Medulla oblongata (tissue), 1 donor: ENCODE results near the gene MAML2.
A peak's percentile ranks its signal among the peaks of the same experiment; 100 is the strongest.

ENCODE experiments used
- DNase-seq: peaks from one replicate; pipeline ENCODE4 v3.0.0-alpha.2; 2015; ENCODE audit errors: extremely low spot score

MAML2 gene

DNA sequence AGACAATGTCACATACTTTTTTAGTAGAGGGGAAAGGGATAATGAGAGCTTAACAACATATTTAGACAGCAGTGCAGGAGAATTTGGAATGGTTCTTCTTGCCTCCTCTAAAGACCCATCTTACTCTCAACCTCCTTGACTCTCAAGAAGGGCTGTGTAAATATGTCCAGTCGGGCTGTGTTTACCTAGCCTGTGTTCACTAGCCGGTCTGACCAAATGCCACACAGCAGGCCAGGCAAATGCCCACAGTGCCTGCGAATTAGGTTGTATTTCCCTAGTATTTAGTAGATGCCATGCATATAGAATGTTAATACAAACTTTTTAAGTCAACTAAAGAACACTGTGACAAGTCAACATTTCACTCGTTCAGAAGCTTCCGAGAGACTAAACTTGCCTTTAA lies 367.7 kb downstream of the MAML2 start:
- DNase-seq, result no peak

DNA sequence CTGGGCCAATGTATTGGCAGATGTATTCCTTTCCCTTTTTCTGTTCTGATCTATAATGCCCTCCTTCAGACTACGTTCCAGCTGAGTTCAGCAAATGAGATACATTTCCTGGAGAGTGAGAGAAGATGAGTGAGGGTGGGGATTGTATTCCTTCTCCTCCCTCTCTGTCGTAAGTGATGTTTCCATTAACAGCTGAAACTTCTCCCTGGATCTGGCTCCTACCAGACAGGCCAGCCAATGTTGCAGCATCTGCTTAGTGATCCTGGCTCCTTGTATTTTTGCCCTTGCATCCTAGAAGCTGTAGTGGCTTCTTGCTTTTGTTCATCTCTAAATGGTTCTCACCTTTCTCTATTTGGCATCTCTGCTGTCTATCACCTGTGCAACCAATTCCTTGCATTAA lies 370.9 kb downstream of the MAML2 start:
- DNase-seq, result no peak

DNA sequence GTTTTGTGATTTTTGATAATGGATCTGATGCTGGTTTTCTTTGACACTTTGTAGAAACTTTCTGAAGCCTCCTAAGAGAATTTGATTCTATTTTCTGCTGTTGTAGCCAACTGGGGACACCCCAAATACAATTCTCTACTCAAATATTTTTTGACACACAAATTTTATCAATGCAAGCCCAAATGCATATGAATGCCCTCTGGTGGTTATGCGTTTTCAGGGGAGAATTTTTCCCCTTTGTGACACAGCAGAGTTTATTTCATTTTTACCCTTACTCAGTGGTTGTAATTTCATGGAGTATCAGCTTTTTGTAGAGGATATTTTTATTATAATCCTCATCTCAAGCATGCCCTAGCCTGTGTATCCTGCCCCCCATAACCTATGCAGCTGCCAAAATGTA lies 374.4 kb downstream of the MAML2 start:
- DNase-seq, result peak; percentile 6

DNA sequence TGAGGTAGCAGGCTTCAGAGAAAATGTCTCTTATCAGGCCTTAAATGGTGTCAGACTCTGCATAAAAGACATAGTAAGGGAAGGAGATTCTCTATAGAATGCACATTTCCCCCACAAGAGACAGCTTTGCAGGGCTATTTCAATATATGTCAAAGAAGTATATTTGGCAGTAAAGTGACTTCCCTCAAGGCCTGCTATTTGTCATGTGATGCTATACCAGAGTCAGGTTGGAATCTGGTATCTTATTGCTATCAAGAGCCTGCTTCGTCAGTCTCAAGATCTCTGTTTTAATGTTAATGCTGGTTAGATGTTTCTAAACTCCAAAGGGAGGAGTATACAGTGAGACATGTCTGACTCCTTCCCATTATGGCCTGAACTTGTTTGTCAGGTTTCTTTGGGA lies 378.7 kb downstream of the MAML2 start:
- no peak for DNase-seq

DNA sequence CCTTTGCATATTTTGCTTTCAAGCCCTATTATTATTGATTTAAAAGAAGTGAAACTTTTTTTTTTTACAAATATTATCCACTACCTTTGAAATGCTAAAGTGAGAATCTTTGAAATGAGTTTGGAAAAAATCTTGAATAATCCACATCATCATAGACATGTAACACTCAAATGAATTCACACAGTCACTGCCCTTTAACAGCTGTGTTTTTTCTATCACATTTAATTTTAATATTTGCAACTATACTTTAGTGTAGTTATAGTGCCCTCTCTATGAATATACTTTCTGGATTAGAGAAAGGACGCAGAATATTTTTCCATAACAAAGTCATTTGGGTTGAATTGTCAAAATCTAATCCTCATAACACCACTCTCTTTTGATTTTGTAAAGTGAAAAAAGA lies 381.2 kb downstream of the MAML2 start:
- DNase-seq, result no peak

DNA sequence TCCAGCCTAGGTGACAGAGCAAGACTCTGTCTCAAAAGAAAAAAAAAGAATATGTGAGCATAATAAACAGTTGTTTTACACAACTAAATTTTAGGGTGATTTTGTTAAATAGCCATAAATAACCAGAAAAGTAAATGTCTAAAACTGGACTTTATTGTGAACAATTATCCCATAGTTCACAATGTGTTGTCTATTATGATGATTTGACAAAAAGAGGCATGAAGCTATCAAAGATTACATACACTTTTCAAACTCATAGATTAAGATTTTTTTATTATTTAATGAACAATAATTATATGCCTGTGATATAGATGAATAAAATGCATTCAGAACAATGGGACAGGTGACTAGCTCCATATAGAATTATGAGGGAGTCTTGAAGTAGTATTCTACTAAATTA lies 392.1 kb downstream of the MAML2 start:
- DNase-seq, result no peak

DNA sequence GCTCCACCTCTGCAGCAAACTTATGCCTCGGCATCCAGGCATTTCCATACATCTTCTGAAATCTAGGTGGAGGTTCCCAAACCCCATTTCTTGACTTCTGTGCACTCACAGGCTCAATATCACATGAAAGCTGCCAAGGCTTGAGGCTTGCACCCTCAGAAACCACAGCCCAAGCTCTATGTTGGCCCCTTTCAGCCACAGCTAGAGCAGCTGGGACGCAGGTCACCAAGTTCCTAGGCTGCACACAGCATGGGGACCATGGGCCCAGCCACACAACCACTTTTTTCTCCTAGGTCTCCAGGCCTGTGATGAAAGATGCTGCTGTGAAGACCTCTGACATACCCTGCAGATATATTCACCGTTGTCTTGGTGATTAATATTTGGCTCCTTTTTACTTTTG lies 394.4 kb downstream of the MAML2 start:
- DNase-seq, result no peak

DNA sequence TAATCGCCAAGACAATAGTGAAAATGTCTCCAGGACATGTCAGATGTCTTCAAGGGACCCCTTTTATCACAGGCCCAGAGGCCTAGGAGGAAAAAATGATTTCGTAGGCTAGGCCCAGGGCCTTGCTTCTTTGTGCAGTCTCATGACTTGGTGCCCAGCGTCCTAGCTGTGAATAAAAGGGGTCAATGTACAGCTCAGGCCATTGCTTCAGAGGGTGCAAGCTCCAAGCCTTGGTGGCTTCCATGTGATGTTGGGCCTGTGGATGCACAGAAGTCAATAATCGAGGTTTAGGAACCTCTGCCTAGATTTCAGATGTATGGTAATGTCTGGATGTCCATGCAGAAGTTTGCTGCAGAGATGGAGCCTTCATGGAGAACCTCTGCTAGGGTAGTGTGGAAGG lies 398.4 kb downstream of the MAML2 start:
- no peak for DNase-seq

DNA sequence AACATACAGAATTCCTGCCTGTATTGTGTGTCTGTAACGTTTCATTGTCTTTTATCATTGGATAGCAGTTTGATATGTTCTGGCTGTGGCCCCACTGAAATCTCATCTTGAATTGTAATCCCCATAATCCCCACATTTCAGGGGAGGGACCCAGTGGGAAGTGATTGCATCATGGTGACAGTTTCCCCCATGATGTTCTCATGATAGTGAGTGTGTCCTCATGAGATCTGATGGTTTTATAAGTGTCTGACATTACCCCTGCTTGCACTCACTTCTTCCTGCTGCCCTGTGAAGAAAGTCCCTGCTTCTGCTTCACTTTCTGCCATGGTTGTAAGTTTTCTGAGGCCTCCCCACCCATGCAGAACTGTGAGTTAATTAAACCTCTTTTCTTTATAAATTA lies 399.4 kb downstream of the MAML2 start:
- DNase-seq, result no peak

DNA sequence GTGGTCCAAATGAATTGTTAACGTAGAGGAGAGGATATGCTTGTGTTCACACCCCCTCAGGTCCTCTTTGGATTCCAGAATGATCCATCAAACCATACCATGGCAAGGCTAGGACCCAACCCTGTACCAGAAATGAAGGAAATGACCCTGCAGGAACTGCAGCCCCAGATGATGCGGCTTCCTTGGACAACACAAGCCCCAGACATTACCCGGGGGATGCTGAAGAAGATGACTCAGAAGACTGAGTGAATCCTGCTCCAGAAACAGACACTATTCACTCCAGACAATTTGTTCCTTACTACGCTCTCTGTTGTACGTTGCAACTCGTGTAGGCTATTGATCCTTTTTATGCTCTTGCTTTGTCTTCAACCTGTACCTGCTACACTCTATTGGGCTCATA lies 403.9 kb downstream of the MAML2 start:
- DNase-seq, result no peak

DNA sequence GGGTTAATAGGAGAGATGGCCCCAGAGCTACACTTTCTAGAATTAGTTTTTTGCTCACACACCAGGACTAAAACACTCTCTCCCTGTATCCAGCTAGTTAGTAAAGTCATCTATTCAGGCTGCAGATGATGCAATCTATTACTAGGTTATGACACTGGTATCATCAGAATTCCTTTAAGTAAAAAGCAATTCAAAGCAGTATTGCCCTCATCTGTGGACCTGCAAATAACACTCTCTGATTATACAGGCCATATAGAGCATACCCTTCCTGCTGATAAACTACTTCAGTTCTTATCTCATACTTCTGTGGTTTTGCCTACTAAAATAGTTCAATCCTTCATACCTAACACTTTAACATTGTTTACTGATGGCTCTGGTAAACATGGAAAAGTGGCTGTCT lies 405.6 kb downstream of the MAML2 start:
- no peak for DNase-seq

DNA sequence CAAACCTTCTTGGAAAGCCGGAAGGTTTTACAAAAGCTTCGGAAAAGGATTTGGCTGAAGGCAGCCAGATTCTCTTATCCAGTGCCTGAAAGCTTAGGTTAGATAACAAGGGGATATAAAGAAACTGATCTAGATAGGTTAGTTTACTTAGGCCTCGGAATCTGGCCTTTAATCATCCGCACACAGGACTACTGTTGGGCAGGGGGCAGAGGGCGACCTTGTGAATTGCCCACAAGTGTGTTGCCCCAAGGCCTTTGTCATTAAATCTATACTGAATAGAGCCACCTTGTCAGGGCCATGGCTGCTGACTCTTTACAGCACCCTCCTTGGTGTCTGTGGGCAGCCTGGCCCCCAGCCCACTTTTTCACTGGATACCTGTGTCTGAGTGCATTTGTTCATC lies 409.4 kb downstream of the MAML2 start:
- no peak for DNase-seq

DNA sequence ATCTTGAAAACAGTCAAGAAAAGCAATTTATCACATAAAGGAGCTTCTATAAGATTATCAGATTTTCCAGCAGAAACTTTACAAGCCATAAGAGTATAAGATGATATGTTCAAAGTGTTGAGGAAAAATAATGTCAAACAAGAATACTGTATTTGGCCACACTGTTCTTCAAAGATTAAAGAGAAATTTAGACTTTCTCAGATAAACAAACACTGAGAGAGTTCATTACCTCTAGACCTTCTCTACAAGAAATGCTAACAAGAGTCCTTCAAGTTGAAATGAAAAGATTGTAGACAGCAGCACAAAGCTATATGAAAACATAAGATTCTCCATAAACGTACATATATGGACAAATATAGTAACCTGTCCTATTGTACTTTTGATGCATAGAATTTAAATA lies 411.1 kb downstream of the MAML2 start:
- DNase-seq, result no peak

DNA sequence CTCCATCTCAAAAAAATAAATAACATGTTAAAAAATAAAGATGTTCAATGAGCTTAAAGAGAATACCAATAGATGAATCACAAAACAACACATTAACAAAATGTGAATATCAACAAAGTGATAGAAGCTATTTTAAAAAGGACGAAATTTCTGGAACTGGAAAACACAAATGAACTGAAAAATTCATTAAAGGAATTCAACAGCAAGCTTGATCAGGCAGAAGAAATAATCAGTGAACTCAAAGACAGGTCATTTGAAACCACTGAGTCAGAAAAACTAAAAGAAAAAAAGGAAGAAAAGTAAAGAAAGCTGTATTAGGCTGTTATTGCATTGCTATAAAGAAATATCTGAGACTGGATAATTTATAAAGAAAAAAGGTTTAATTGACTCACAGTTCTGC lies 412.0 kb downstream of the MAML2 start:
- no peak for DNase-seq

DNA sequence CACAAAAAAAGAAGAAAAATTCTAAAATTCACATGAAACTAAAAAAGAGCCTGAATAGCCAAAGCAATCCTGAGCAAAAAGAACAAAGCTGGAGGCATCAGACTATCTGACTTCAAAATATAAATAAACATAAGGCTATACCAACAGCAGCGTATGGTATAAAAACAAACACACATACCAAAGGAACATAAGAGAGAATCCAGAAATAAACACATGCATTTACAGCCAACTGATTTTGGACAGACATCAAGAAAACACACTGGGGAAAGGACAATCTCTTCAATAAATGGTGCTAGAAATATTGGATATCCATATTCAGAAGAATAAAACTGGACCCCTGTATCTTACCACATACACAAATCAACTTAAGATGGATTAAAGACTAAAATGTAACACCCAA lies 416.3 kb downstream of the MAML2 start:
- no peak for DNase-seq
